G401 (cell line): ENCODE results near the gene CDH13. TPM values are rescaled to one million over a fixed set of nuclear protein-coding genes. Genes with fewer than 3 reads are reported as not detected.

Source experiments
- DNase-seq: peaks from one replicate; pipeline ENCODE4 v3.0.0-alpha.2; 2015; ENCODE audit warnings: low spot score
- in situ Hi-C: cut with HindIII; loops from 2 replicates; pipeline ENCODE4 v1.10.0; 2016; ENCODE audit warnings: low sequenced_read_pairs, mixed read lengths
- total RNA-seq: library from RNA; depleted of rRNA; stranded (reverse); fragments of >200 nt; shearing (Covaris generic); gene quantifications from 2 replicates; pipeline ENCODE4 v1.2.3, GENCODE V29; 2014

CDH13 gene
- total RNA-seq, 1 experiment from 2014 or later, result 10.8 TPM

- in situ Hi-C loops, result no loop called here
- DNase-seq, result no peak
Measured at GRCh38 chr16:83633286-83633685, 1006.5 kb downstream of the CDH13 start.

- DNase-seq, result no peak
- in situ Hi-C loops, result no loop called here
Measured at GRCh38 chr16:83648347-83648746, 1021.6 kb downstream of the CDH13 start.

GRCh38 chr16:83651871-83652270 lies 1025.1 kb downstream of the CDH13 start:
- in situ Hi-C loops, result no loop called here
- no peak for DNase-seq

- in situ Hi-C loops, result no loop called here
- DNase-seq, result no peak
Measured at GRCh38 chr16:83652943-83653342, 1026.2 kb downstream of the CDH13 start.

- in situ Hi-C loops, result no loop called here
- DNase-seq, result no peak
Measured at GRCh38 chr16:83653785-83654184, 1027.0 kb downstream of the CDH13 start.

- in situ Hi-C loops, result no loop called here
- no peak for DNase-seq
Measured at GRCh38 chr16:83660282-83660681, 1033.5 kb downstream of the CDH13 start.

GRCh38 chr16:83661656-83662055 lies 1034.9 kb downstream of the CDH13 start:
- in situ Hi-C loops, result no loop called here

GRCh38 chr16:83666449-83666848 lies 1039.7 kb downstream of the CDH13 start:
- no peak for DNase-seq
- in situ Hi-C loops, result no loop called here

More at GRCh38 chr16:83661656-83662055, 1034.9 kb downstream of the CDH13 start:
- DNase-seq, result no peak

- in situ Hi-C loops, result no loop called here
- DNase-seq, result no peak
Measured at GRCh38 chr16:83669456-83669855, 1042.7 kb downstream of the CDH13 start.

GRCh38 chr16:83674931-83675535 lies 1048.3 kb downstream of the CDH13 start:
- DNase-seq, result peak; percentile 27
- in situ Hi-C loops, result no loop called here

- peak; percentile 50 for DNase-seq
- in situ Hi-C loops, result no loop called here
Measured at GRCh38 chr16:83676086-83676485, 1049.3 kb downstream of the CDH13 start.

- no peak for DNase-seq
- in situ Hi-C loops, result no loop called here
Measured at GRCh38 chr16:83680980-83681379, 1054.2 kb downstream of the CDH13 start.

GRCh38 chr16:83681381-83681956 lies 1054.7 kb downstream of the CDH13 start:
- no peak for DNase-seq

GRCh38 chr16:83682116-83682867 lies 1055.5 kb downstream of the CDH13 start:
- in situ Hi-C loops, result no loop called here
- DNase-seq, result no peak

More at GRCh38 chr16:83681381-83681956, 1054.7 kb downstream of the CDH13 start:
- in situ Hi-C loops, result no loop called here

GRCh38 chr16:83682868-83683235 lies 1056.1 kb downstream of the CDH13 start:
- no peak for DNase-seq
- in situ Hi-C loops, result no loop called here

GRCh38 chr16:83685615-83686165 lies 1058.9 kb downstream of the CDH13 start:
- DNase-seq, result no peak
- in situ Hi-C loops, result no loop called here

GRCh38 chr16:83686726-83687125 lies 1060.0 kb downstream of the CDH13 start:
- no peak for DNase-seq
- in situ Hi-C loops, result no loop called here

GRCh38 chr16:83689385-83689831 lies 1062.6 kb downstream of the CDH13 start:
- DNase-seq, result peak; percentile 58
- in situ Hi-C loops, result no loop called here

GRCh38 chr16:83692224-83692623 lies 1065.5 kb downstream of the CDH13 start:
- in situ Hi-C loops, result no loop called here
- no peak for DNase-seq

- DNase-seq, result no peak
- in situ Hi-C loops, result no loop called here
Measured at GRCh38 chr16:83698964-83699363, 1072.2 kb downstream of the CDH13 start.
